GM18867 (cell line): ENCODE data around the gene PKD1.
A peak's percentile ranks its signal among the peaks of the same experiment; 100 is the strongest.

Experiments
- ATAC-seq: cut with Tn5 transposase; IDR thresholded peaks from one replicate; pipeline ENCODE4 v1.9.1; 2021; ENCODE audit warnings: mild to moderate bottlenecking, moderate library complexity; ENCODE audit not compliant: unreplicated experiment

Gene PKD1

DNA sequence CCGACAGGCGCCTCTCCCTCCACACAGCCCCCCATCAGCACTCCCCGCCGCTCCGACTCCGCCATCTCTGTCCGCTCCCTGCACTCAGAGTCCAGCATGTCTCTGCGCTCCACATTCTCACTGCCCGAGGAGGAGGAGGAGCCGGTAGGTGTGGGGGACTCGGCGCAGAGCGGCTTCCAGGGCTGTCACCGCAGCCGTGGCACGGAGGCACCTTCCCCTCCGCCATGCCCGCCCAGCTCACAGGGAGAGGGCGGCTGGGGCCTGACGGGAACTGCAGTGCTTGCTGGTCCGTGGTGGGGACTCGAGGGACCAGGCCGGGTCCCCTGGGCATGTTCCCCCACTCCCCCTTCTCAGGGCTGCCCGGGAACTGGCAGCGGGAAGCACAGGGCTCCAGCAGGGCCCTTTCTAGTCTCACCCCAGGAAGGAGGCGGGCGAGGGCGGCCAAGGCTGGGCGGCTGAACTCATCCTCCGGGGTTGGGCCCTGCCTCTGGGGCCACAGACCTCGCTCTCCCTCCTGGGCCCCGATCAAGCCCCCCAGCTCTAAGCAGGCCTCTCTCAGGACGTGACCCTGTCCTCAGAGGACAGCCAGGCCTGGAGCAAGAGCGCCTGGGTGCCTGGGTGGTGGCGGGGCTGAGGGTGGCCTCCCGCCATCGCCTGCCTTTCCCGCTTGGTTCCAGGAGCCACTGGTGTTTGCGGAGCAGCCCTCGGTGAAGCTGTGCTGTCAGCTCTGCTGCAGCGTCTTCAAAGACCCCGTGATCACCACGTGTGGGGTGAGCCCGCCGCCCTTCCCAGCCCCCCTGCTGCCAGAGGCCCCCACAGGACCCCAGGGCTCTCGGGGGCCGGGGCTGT lies 35.1 kb upstream of the PKD1 start:
- no peak for ATAC-seq

DNA sequence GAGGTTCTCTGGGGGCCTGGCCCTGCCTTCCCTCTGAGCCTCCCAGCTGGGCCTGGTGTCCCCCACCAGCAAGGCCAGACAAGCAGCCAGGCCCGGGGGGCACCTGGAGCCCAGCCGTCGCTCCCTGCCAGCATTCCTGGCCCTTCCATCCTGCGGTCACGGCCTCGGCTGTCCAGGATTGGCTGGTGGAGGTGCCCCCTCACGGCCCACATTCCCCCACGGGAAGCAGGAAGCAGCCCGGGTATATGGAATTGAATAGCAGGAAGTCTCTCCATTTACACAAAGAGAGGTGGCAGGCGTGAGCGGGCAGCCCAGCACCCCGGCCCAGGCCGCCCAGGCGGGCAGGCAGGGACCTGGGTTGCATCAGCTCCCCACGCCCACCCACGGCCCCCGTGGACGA lies 34.4 kb upstream of the PKD1 start:
- no peak for ATAC-seq

DNA sequence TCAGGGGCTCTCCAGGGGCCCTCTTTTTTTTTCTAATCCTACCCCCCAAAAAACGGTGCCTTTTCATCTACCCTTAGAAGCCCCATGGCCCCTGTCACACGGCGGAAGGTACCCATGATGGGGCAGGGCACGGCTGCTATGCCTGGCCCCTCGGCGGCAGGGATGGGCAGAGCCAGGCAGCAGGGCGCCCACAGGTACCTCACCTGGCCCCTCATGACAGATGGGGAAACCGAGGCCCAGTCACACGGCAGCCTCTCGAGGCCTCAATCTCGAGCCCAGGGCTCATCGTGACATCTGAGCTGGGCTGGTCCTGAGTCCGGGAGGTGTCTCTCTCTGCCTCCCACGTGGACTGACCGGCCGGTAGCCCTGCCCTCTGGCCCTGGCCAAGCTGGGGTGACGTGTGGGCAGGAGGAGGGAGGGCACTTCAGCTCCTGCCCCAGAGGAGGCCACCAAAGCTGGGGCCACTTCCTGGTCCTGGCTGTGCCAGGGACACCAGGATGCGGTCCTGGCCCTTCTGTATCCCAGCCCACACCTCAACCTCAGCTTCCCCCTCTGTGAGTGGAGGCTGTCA lies 31.5 kb upstream of the PKD1 start:
- no peak for ATAC-seq

- no peak for ATAC-seq
Measured at GRCh38 chr16:2166263-2167067, 30.8 kb upstream of the PKD1 start.

DNA sequence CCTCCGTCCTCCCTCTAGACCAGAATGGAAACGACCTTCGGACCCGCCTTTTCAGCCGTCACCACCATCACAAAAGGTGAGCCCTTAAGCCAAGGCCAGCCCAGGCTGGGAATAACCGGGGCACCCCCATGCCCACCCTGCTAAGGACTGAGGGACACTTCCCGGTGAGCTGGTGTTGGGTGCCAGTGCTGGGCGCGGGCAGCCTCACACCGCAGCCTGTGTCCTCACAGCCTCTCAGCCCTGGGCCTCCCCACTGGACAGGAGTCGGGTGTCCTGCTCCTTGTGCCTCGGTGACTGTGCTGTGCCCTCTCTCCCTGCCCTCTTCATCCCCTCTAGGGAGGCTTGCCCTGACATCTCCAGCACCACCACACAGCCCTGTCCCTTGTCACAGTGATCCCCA lies 30.2 kb upstream of the PKD1 start:
- no peak for ATAC-seq

- no peak for ATAC-seq
Measured at GRCh38 chr16:2163211-2163881, 27.6 kb upstream of the PKD1 start.

- no peak for ATAC-seq
Measured at GRCh38 chr16:2162676-2163118, 27.0 kb upstream of the PKD1 start.

GRCh38 chr16:2161911-2162310 lies 26.2 kb upstream of the PKD1 start:
- no peak for ATAC-seq

DNA sequence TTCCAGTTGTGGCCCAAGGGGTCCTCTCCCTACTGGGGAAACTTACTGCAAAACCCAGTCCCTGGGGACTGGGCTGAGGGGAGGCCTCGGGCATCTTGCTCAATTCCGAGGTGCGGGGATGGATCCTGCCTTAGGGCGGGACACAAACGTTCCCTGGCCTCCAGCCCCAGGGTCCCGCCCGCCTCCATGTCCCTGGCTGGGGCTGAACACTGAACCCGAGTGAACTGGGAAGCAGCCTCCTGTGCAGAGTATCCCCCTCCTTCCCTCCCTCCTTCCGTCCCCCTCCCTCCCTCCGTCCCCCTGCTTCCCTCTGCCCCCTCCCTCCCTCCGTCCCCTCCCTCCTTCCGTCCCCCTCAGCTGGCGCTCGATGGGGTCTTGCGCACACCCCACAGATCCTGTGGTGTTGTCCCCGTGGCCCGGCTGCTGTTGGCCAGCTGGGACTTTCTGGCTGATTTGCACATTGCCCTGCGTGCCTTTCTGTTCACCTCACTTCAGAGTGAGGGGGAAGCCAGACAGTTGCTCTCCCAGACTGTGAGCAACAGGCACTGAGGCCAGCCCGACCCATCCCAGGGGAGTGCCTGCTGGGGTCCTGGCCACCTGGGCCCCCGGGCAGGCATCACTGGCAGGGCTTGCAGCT lies 25.3 kb upstream of the PKD1 start:
- ATAC-seq = no peak

GRCh38 chr16:2159175-2159838 lies 23.6 kb upstream of the PKD1 start:
- no peak for ATAC-seq

GRCh38 chr16:2158262-2158638 lies 22.6 kb upstream of the PKD1 start:
- ATAC-seq = no peak

- ATAC-seq = no peak
Measured at GRCh38 chr16:2157480-2158261, 22.0 kb upstream of the PKD1 start.

DNA sequence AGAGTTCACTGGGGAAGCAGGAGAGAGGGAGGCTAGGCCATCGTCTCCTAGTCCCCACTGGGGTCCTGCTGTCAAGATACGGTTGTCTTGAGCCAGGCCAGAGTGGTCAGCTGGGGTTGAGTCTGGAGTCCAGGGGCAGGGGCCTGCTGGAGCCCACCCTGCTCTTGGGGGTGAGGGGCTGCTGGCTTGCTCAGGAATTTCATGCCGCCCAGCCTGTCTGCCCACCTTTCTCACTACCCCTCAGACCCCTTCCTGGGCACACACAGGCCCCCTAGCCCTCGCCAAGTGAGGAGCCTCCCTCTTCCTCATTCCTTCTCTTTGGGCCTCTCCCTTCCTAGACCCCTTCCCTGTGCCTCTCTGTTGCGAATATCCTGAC lies 21.1 kb upstream of the PKD1 start:
- ATAC-seq = no peak

DNA sequence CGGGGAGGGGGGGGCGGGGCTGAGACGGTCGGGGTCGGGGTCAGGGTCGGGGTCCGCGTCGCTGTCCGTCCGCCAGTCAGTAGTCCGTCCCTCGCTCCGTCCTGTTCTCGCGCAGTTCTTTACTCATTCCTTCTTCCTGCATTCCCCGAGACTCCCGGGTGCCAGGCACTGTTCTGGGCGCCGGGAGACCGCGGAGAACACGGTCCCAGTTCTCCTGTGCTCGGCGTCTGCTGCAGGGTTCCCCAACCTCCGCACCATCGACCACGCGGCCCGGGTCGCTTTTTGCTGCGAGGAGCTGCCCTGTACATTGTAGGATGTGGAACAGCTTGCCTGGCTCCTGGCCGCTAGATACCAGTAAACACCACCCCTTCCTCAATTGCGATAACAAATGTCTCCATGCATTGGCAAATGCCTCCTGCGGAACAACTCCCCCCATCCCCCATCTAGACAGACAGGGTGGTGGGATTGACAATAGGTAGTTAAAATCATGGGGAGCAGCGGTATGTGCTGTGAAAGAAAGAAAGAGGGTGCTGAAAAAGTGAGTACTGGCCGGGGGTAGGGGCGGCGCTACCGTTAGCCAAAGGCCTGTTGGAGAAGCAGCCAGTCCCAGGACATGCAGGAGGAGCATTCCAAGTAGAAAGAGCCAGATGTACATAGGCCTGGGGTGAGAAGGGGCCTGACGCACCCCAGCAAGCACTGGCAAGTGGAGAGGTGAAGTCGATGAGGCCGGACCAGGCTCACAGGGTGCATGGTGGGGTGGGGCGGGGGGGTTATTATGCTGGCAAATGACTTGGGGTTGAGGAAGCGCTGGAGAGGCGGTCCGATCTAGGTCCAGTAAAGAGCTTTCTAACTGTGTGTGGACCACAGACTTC lies 20.5 kb upstream of the PKD1 start:
- ATAC-seq = no peak

- ATAC-seq = peak; percentile 84
Measured at GRCh38 chr16:2155091-2155950, 19.6 kb upstream of the PKD1 start, which contains the start of gene TRAF7. TSS of gene TRAF7 (plus strand) at chr16:2155782. CDS start at chr16:2163921, 8,139 bp downstream.

GRCh38 chr16:2154533-2155090 lies 18.9 kb upstream of the PKD1 start:
- no peak for ATAC-seq
